DMS153 (cell line): ENCODE data around the gene PPP1R13B.
"Not testable (repeated sequence)": the region's sequence is repeated elsewhere in the genome, so short reads cannot be mapped to it uniquely, and the experiment has no call there.

Source experiments
- DNase-seq: peaks from one replicate; lab custom pipeline; 2025; lab: John Stamatoyannopoulos, UW

PPP1R13B gene

GRCh38 chr14:103858063-103858781 lies 10.8 kb upstream of the PPP1R13B start:
- DNase-seq, result no peak

- DNase-seq, result no peak
These were observed 9.9 kb upstream of the PPP1R13B start for GRCh38 chr14:103857256-103857655.

- DNase-seq, result no peak
These were observed 9.2 kb upstream of the PPP1R13B start for GRCh38 chr14:103856607-103857006.

GRCh38 chr14:103856105-103856504 lies 8.7 kb upstream of the PPP1R13B start:
- no peak for DNase-seq

GRCh38 chr14:103855734-103856095 lies 8.3 kb upstream of the PPP1R13B start:
- DNase-seq, result no peak

GRCh38 chr14:103854822-103855733 lies 7.7 kb upstream of the PPP1R13B start:
- DNase-seq, result peak; percentile 39

- DNase-seq, result no peak
These were observed 6.8 kb upstream of the PPP1R13B start for GRCh38 chr14:103854017-103854808.

- DNase-seq, result no peak
These were observed 1.9 kb upstream of the PPP1R13B start for GRCh38 chr14:103849151-103849886.

GRCh38 chr14:103848175-103849077 lies 1.1 kb upstream of the PPP1R13B start:
- no peak for DNase-seq

- DNase-seq, result no peak
These were observed 578 bp downstream of the PPP1R13B start for GRCh38 chr14:103846543-103847450.

GRCh38 chr14:103846097-103846496 lies 1.3 kb downstream of the PPP1R13B start:
- no peak for DNase-seq

GRCh38 chr14:103845327-103845726 lies 2.0 kb downstream of the PPP1R13B start:
- no peak for DNase-seq

- DNase-seq, result not testable (repeated sequence)
These were observed 6.1 kb downstream of the PPP1R13B start for GRCh38 chr14:103841265-103841664.

- DNase-seq, result no peak
These were observed 7.4 kb downstream of the PPP1R13B start for GRCh38 chr14:103840014-103840413.

GRCh38 chr14:103839579-103839978 lies 7.8 kb downstream of the PPP1R13B start:
- no peak for DNase-seq

GRCh38 chr14:103838117-103838516 lies 9.3 kb downstream of the PPP1R13B start:
- no peak for DNase-seq

- no peak for DNase-seq
These were observed 10.2 kb downstream of the PPP1R13B start for GRCh38 chr14:103836976-103837725.

GRCh38 chr14:103834956-103835355 lies 12.4 kb downstream of the PPP1R13B start:
- no peak for DNase-seq

- no peak for DNase-seq
These were observed 13.7 kb downstream of the PPP1R13B start for GRCh38 chr14:103833711-103834110.
